ENCODE measurements around the gene IL1RAPL2. TPM values are rescaled to one million over a fixed set of nuclear protein-coding genes. Genes with fewer than 3 reads are reported as not detected.

The IL1RAPL2 gene
- polyA plus RNA-seq, 1 of the 3 experiments (the other 2 are of a cell fraction) = 0.13 TPM

DNA sequence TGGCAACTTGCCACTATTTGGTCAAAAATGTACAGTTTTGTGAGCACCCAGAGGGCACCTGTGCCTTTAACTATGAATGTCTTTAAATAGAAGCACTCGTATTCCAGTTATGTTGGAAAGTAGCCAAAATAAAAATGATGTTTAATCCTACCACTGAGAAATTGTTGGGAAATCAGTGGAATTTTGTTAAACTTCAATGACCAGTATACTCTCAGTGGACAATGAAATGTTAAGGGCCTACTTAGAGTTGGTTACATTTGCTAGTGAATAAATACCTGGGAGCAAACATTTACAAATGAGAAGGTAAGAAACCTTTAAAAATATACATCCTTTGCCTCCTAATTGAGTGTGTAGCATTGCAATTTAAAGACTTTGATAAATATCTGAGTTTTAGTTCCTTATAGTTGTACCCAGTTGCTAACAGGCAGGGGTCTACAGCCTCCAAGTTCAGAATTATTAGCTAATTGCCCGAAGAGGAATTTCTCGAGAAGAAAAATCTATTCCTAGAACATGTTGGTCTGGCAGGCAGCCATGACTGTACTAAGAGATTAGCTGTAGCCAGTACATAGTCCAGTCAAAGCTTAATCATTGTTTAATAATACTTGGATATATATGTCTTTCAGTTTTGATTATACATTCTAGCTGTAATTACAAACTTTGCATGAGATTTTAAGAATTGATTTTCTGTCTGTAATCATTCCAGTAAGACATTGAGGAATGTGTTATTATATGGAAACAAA is 93.2 kb downstream of the IL1RAPL2 start:
- TF ChIP-seq RFX5 (IDR thresholded peaks at IDR 0.05; ENCODE audit: low read length) (no peak), EZH2phosphoT487 (IDR thresholded peaks at IDR 0.05; ENCODE audit: borderline replicate concordance, low read depth) (no peak), FOXM1 (IDR thresholded peaks at IDR 0.05; ENCODE audit: low read depth) (no peak), YY1 (IDR thresholded peaks at IDR 0.05; ENCODE audit: low read depth) (no peak), TEAD4 (IDR thresholded peaks at IDR 0.05; ENCODE audit: borderline replicate concordance, insufficient read depth) (no peak), FOSL2 (IDR thresholded peaks at IDR 0.05; ENCODE audit: borderline replicate concordance, low read depth) (no peak), EP300 (IDR thresholded peaks at IDR 0.05; ENCODE audit: borderline replicate concordance in 1 of 2, low read depth in 1 of 2, low read length in 1 of 2) (no peak), TCF12 (IDR thresholded peaks at IDR 0.05) (no peak), MXI1 (IDR thresholded peaks at IDR 0.05; ENCODE audit: low read depth, low read length) (no peak), RAD21 (IDR thresholded peaks at IDR 0.05; ENCODE audit: low read length) (no peak), RCOR1 (IDR thresholded peaks at IDR 0.05; ENCODE audit: low read length) (no peak), RXRA (IDR thresholded peaks at IDR 0.05; ENCODE audit: borderline replicate concordance, low read depth) (no peak)
- TF ChIP-seq, protein P1, sequence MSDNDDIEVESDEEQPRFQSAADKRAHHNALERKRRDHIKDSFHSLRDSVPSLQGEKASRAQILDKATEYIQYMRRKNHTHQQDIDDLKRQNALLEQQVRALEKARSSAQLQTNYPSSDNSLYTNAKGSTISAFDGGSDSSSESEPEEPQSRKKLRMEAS (IDR thresholded peaks at IDR 0.05; ENCODE audit: low read depth) = no peak
- TF ChIP-seq, protein P2, sequence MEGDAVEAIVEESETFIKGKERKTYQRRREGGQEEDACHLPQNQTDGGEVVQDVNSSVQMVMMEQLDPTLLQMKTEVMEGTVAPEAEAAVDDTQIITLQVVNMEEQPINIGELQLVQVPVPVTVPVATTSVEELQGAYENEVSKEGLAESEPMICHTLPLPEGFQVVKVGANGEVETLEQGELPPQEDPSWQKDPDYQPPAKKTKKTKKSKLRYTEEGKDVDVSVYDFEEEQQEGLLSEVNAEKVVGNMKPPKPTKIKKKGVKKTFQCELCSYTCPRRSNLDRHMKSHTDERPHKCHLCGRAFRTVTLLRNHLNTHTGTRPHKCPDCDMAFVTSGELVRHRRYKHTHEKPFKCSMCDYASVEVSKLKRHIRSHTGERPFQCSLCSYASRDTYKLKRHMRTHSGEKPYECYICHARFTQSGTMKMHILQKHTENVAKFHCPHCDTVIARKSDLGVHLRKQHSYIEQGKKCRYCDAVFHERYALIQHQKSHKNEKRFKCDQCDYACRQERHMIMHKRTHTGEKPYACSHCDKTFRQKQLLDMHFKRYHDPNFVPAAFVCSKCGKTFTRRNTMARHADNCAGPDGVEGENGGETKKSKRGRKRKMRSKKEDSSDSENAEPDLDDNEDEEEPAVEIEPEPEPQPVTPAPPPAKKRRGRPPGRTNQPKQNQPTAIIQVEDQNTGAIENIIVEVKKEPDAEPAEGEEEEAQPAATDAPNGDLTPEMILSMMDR (IDR thresholded peaks at IDR 0.05) = no peak
- no peaks in the 10 kb centered on the region; the same call in 1 of the 2 replicates for H3K27me3 ChIP-seq (ENCODE audit: insufficient read depth)
- H3K36me3 ChIP-seq (replicated peaks in 1 of 2; ENCODE audit: control insufficient read depth in 1 of 2, insufficient read depth in 2 of 2, low read length in 1 of 2) = no peaks in the 10 kb centered on the region
- H2AFZ ChIP-seq (ENCODE audit: low read depth) = no peak overlapping the region
- no peak overlapping the region for H3K4me2 ChIP-seq
- 0% methylated on average over 3 of the region's 3 CpGs for WGBS (ENCODE audit: low lambda C conversion rate)
- H3F3A ChIP-seq (replicated peaks; ENCODE audit: insufficient read depth) = no peaks in the 10 kb centered on the region
- POLR2A ChIA-PET = no interaction called here
- no peak overlapping the region for H3K9ac ChIP-seq
- H3K79me2 ChIP-seq (ENCODE audit: insufficient read depth) = no peaks in the 10 kb centered on the region
- H3K9me2 ChIP-seq = no peaks in the 10 kb centered on the region
- CTCF ChIA-PET = no interaction called here
- no peaks in the 10 kb centered on the region for H4K20me1 ChIP-seq (ENCODE audit: insufficient read depth)
- H3K4me3 ChIP-seq (ENCODE audit: low read depth in 2 of 2, low read length in 1 of 2) = no peak overlapping the region
- H3K4me1 ChIP-seq (ENCODE audit: control insufficient read depth in 1 of 2, insufficient read depth in 2 of 2, low read depth in 1 of 2, low read length in 1 of 2) = no peaks in the 10 kb centered on the region
- H3K27ac ChIP-seq (ENCODE audit: low read depth in 2 of 2, low read length in 1 of 2) = no peak overlapping the region
- no peaks in the 10 kb centered on the region for H3K9me3 ChIP-seq
- DNase-seq = no peak

DNA sequence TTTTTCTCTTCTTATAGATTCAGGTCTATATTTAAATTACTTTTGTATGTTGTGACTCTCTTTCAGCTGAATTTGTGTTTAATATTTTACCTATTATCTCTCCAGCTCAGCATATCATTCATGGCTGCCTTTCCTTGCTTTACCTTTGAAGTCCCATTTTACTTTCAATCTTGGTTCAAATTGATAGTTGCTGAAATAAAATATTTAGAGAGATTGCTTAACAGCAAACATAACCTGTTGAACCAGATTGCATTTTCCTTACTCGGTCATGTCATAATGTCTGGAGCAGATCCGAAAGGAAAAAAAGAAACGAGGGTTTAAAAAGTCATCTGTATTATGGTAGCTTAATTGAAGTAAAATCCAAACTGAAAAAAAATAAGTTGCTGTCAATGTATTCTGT is 94.1 kb downstream of the IL1RAPL2 start:
- no peaks in the 10 kb centered on the region for H4K20me1 ChIP-seq (ENCODE audit: insufficient read depth)

More for the DNA sequence above, 94.1 kb downstream of the IL1RAPL2 start:
- H3K9me2 ChIP-seq = no peaks in the 10 kb centered on the region
- no peak overlapping the region for H3K9ac ChIP-seq
- no peaks in the 10 kb centered on the region for H3K79me2 ChIP-seq (ENCODE audit: insufficient read depth)
- no peak overlapping the region for H3K4me3 ChIP-seq (ENCODE audit: low read depth in 2 of 2, low read length in 1 of 2)
- ChIA-PET CTCF (no interaction called here), POLR2A (no interaction called here)
- 0% methylated on average over 3 of the region's 3 CpGs for whole genome bisulfite sequencing (ENCODE audit: low lambda C conversion rate)
- TF ChIP-seq FOSL2 (IDR thresholded peaks at IDR 0.05; ENCODE audit: borderline replicate concordance, low read depth) (no peak), TEAD4 (IDR thresholded peaks at IDR 0.05; ENCODE audit: borderline replicate concordance, insufficient read depth) (no peak), GABPA (IDR thresholded peaks at IDR 0.05; ENCODE audit: low read depth) (no peak), RAD21 (IDR thresholded peaks at IDR 0.05; ENCODE audit: low read length) (no peak), MEF2A (IDR thresholded peaks at IDR 0.05; ENCODE audit: borderline replicate concordance, low read depth) (no peak), FOXM1 (IDR thresholded peaks at IDR 0.05; ENCODE audit: low read depth) (no peak), JUND (IDR thresholded peaks at IDR 0.05) (no peak), TCF12 (IDR thresholded peaks at IDR 0.05) (no peak), ELF1 (IDR thresholded peaks at IDR 0.05) (no peak), TAF1 (IDR thresholded peaks at IDR 0.05; ENCODE audit: borderline replicate concordance, low read depth, low read length) (no peak), EZH2phosphoT487 (IDR thresholded peaks at IDR 0.05; ENCODE audit: borderline replicate concordance, low read depth) (no peak), RCOR1 (IDR thresholded peaks at IDR 0.05; ENCODE audit: low read length) (no peak)
- TF ChIP-seq, protein P3, sequence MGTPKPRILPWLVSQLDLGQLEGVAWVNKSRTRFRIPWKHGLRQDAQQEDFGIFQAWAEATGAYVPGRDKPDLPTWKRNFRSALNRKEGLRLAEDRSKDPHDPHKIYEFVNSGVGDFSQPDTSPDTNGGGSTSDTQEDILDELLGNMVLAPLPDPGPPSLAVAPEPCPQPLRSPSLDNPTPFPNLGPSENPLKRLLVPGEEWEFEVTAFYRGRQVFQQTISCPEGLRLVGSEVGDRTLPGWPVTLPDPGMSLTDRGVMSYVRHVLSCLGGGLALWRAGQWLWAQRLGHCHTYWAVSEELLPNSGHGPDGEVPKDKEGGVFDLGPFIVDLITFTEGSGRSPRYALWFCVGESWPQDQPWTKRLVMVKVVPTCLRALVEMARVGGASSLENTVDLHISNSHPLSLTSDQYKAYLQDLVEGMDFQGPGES (IDR thresholded peaks at IDR 0.05; ENCODE audit: low read depth, low read length) = no peak
- TF ChIP-seq, protein P4, sequence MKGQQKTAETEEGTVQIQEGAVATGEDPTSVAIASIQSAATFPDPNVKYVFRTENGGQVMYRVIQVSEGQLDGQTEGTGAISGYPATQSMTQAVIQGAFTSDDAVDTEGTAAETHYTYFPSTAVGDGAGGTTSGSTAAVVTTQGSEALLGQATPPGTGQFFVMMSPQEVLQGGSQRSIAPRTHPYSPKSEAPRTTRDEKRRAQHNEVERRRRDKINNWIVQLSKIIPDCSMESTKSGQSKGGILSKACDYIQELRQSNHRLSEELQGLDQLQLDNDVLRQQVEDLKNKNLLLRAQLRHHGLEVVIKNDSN (IDR thresholded peaks at IDR 0.05; ENCODE audit: borderline replicate concordance, low read depth) = no peak
- TF ChIP-seq, protein P1 (IDR thresholded peaks at IDR 0.05; ENCODE audit: low read depth) = no peak
- H3K27me3 ChIP-seq (ENCODE audit: insufficient read depth) = no peaks in the 10 kb centered on the region; the same call in 1 of the 2 replicates
- no peaks in the 10 kb centered on the region for H3K9me3 ChIP-seq
- H2AFZ ChIP-seq (ENCODE audit: low read depth) = no peak overlapping the region
- H3K36me3 ChIP-seq (replicated peaks in 1 of 2; ENCODE audit: control insufficient read depth in 1 of 2, insufficient read depth in 2 of 2, low read length in 1 of 2) = no peaks in the 10 kb centered on the region
- no peak overlapping the region for H3K27ac ChIP-seq (ENCODE audit: low read depth in 2 of 2, low read length in 1 of 2)
- H3K4me2 ChIP-seq = no peak overlapping the region
- no peaks in the 10 kb centered on the region for H3F3A ChIP-seq (replicated peaks; ENCODE audit: insufficient read depth)
- no peaks in the 10 kb centered on the region for H3K4me1 ChIP-seq (ENCODE audit: control insufficient read depth in 1 of 2, insufficient read depth in 2 of 2, low read depth in 1 of 2, low read length in 1 of 2)
- DNase-seq = no peak

All from SK-N-SH (cell line).